HG03520 (cell line): ENCODE measurements around the gene ACACA.
"Not testable (repeated sequence)": the region's sequence is repeated elsewhere in the genome, so short reads cannot be mapped to it uniquely, and the experiment has no call there.

ENCODE experiments used
- ATAC-seq: cut with Tn5 transposase; IDR thresholded peaks from one replicate; pipeline ENCODE4 v1.9.1; 2021; ENCODE audit warnings: mild to moderate bottlenecking, moderate library complexity; ENCODE audit not compliant: unreplicated experiment

The ACACA gene

GRCh38 chr17:37084372-37084771, 322.3 kb downstream of the ACACA start:
- no peak for ATAC-seq

GRCh38 chr17:37083456-37083855, 323.2 kb downstream of the ACACA start:
- no peak for ATAC-seq

GRCh38 chr17:37082985-37083384, 323.7 kb downstream of the ACACA start:
- no peak for ATAC-seq

GRCh38 chr17:37082311-37082860, 324.2 kb downstream of the ACACA start:
- no peak for ATAC-seq

GRCh38 chr17:37081287-37081686, 325.3 kb downstream of the ACACA start:
- no peak for ATAC-seq

- ATAC-seq = no peak
Observed at GRCh38 chr17:37079735-37080134, 326.9 kb downstream of the ACACA start.

- no peak for ATAC-seq
Observed at GRCh38 chr17:37079065-37079708, 327.4 kb downstream of the ACACA start.

GRCh38 chr17:37073464-37073863, 333.2 kb downstream of the ACACA start:
- ATAC-seq = not testable (repeated sequence)

- no peak for ATAC-seq
Observed at GRCh38 chr17:37069087-37069486, 337.5 kb downstream of the ACACA start.

- ATAC-seq = no peak
Observed at GRCh38 chr17:37068266-37068665, 338.4 kb downstream of the ACACA start.

GRCh38 chr17:37067555-37068111, 339.0 kb downstream of the ACACA start:
- ATAC-seq = no peak

GRCh38 chr17:37066322-37067255, 340.0 kb downstream of the ACACA start:
- ATAC-seq = no peak

- no peak for ATAC-seq
Observed at GRCh38 chr17:37065486-37066321, 340.9 kb downstream of the ACACA start.

GRCh38 chr17:37064956-37065355, 341.7 kb downstream of the ACACA start:
- ATAC-seq = no peak

GRCh38 chr17:37064206-37064605, 342.4 kb downstream of the ACACA start:
- no peak for ATAC-seq

- no peak for ATAC-seq
Observed at GRCh38 chr17:37062021-37062420, 344.6 kb downstream of the ACACA start.

GRCh38 chr17:37060928-37061327, 345.7 kb downstream of the ACACA start:
- no peak for ATAC-seq

GRCh38 chr17:37060094-37060493, 346.5 kb downstream of the ACACA start:
- no peak for ATAC-seq

- no peak for ATAC-seq
Observed at GRCh38 chr17:37059493-37059892, 347.1 kb downstream of the ACACA start.

GRCh38 chr17:37056622-37057021, 350.0 kb downstream of the ACACA start:
- no peak for ATAC-seq

- no peak for ATAC-seq
Observed at GRCh38 chr17:37054894-37055293, 351.7 kb downstream of the ACACA start.
